Measurements from ENCODE around the gene RSAD2. TPM values are rescaled to one million over a fixed set of nuclear protein-coding genes. Genes with fewer than 3 reads are reported as not detected.

The RSAD2 gene, protein sequence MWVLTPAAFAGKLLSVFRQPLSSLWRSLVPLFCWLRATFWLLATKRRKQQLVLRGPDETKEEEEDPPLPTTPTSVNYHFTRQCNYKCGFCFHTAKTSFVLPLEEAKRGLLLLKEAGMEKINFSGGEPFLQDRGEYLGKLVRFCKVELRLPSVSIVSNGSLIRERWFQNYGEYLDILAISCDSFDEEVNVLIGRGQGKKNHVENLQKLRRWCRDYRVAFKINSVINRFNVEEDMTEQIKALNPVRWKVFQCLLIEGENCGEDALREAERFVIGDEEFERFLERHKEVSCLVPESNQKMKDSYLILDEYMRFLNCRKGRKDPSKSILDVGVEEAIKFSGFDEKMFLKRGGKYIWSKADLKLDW
- total RNA-seq: 1 to 10 TPM; 3.7 to 7.0 (median 5.8) TPM

GRCh38 chr2:6877402-6878304 is at the start of gene RSAD2:
Gene RSAD2, plus strand, starts transcription at chr2:6877777. Its CDS starts 24 bp downstream, at chr2:6877801.
- Histone ChIP-seq H3K4me3 (peak within 1 kb of the TSS; percentile 52 to 66 (median 62)), H3K4me1 (peaks cover 0 to 28% (median 20%) of the 10 kb centered on the region in 4 donors), H3K27me3 (no peaks in the 10 kb centered on the region), H3K36me3 (no peaks in the 10 kb centered on the region), H3K9me3 (no peaks in the 10 kb centered on the region), H3K27ac (replicated peaks in 1 of 4) (peak within 1 kb of the TSS; percentile 55 to 73 (median 62))
- DNase-seq (ENCODE audit: extremely low spot score): no peak
- 20% methylated on average over 10 of the region's 10 CpGs for WGBS
- TF ChIP-seq POLR2AphosphoS5 (IDR thresholded peaks at IDR 0.05): peak in 1 of 2 donors; percentile 37
- TF ChIP-seq, protein P1, sequence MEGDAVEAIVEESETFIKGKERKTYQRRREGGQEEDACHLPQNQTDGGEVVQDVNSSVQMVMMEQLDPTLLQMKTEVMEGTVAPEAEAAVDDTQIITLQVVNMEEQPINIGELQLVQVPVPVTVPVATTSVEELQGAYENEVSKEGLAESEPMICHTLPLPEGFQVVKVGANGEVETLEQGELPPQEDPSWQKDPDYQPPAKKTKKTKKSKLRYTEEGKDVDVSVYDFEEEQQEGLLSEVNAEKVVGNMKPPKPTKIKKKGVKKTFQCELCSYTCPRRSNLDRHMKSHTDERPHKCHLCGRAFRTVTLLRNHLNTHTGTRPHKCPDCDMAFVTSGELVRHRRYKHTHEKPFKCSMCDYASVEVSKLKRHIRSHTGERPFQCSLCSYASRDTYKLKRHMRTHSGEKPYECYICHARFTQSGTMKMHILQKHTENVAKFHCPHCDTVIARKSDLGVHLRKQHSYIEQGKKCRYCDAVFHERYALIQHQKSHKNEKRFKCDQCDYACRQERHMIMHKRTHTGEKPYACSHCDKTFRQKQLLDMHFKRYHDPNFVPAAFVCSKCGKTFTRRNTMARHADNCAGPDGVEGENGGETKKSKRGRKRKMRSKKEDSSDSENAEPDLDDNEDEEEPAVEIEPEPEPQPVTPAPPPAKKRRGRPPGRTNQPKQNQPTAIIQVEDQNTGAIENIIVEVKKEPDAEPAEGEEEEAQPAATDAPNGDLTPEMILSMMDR (IDR thresholded peaks at IDR 0.05): no peak
- intact Hi-C loops (cut with DNase I): no loop called here

DNA sequence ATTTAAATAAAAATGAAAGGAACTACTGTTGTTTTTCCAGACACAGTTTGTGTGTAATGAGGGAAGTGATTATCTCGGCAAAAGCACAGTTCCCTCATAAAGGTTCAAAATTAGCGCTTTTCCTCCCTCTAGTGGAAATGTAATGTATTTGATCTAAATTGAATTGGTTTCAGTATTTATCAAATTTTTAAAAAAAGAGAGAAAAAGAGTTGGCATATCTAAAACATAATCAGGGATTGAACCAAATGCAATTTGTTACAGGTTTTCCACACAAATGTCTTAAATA is 49.3 kb upstream of the RSAD2 start:
- Histone ChIP-seq H3K36me3 (no peaks in the 10 kb centered on the region), H3K4me3 (no peak overlapping the region), H3K9me3 (peaks cover 0 to 13% (median 6%) of the 10 kb centered on the region in 4 donors), H3K27ac (replicated peaks in 1 of 4) (no peak overlapping the region), H3K4me1 (peaks cover 0 to 8% (median 2%) of the 10 kb centered on the region in 4 donors), H3K27me3 (no peaks in the 10 kb centered on the region)
- intact Hi-C loops (cut with DNase I): no loop called here
- no peak for DNase-seq (ENCODE audit: extremely low spot score)
- 16% methylated on average over 2 of the region's 2 CpGs for WGBS
- no peak for TF ChIP-seq POLR2A (IDR thresholded peaks at IDR 0.05; ENCODE audit: low read depth)
- no peak for TF ChIP-seq EP300 (IDR thresholded peaks at IDR 0.05)
- TF ChIP-seq, protein P1 (IDR thresholded peaks at IDR 0.05): peak; percentile 21 to 43 (median 38)
- no peak for TF ChIP-seq POLR2AphosphoS5 (IDR thresholded peaks at IDR 0.05)

DNA sequence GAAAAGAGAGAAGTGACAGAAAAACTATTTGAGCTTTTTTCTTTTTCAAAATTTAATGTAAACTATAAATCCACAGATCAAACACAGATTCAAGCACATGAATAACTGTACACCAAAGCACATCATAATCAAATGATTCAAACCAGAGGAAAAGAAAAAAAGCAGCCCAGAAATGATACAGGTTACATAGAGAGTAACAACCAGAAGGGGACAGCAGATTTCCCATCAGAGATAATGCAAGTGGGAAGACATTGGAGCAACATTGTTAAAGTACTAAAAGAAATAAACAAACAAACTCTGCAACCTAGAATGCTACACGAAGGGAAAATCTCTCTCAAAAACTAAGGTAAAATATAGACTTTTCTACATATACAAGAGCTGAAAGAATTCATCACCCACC is 46.3 kb upstream of the RSAD2 start:
- Histone ChIP-seq H3K27ac (replicated peaks in 1 of 4) (no peak overlapping the region), H3K9me3 (peaks cover 0 to 23% (median 9%) of the 10 kb centered on the region in 4 donors), H3K36me3 (no peaks in the 10 kb centered on the region), H3K4me1 (peaks cover 0 to 6% (median 2%) of the 10 kb centered on the region in 4 donors), H3K4me3 (no peak overlapping the region), H3K27me3 (no peaks in the 10 kb centered on the region)
- whole genome bisulfite sequencing: 79% methylated on average over 1 of the region's 1 CpG
- intact Hi-C loops (cut with DNase I): no loop called here
- no peak for DNase-seq (ENCODE audit: extremely low spot score)
- TF ChIP-seq POLR2AphosphoS5 (IDR thresholded peaks at IDR 0.05) (no peak), EP300 (IDR thresholded peaks at IDR 0.05) (no peak), POLR2A (IDR thresholded peaks at IDR 0.05; ENCODE audit: low read depth) (no peak)
- TF ChIP-seq, protein P1 (IDR thresholded peaks at IDR 0.05): no peak

DNA sequence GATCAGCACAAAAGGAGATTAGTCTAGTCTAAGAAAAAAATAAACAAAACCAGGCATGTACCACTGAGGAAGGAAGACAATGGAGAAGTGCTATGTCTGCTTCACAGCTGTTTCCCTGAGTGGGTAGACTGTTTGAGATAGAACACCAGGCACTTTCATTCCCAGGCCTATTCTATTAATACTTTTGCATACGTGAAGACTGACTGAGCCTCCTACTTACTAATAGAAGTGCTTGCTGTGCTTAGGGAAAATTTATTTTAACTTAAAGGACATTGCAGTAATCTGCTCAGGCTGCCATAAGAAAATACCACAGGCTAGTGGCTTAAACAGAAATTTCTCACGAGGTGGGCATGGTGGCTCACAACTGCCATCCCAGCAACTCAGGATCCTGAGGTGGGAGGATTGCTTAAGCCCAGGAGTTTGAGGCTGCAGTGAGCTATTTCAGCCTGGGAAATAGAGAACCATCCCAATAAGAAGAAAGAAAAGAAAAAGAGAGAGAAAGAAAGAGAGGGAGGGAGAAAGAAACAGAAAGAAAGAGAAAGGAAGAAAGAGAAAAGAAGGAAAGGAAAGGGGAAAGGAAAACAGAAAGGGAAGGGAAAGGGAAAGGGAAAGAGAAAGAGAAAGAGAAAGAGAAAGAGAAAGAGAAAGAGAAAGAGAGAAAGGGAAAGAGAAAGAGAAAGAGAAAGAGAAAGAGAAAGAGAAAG is 44.8 kb upstream of the RSAD2 start:
- no peak for DNase-seq (ENCODE audit: extremely low spot score)
- Histone ChIP-seq H3K4me3 (no peak overlapping the region), H3K4me1 (peaks cover 0 to 5% (median 0%) of the 10 kb centered on the region in 4 donors), H3K36me3 (no peaks in the 10 kb centered on the region), H3K27me3 (no peaks in the 10 kb centered on the region), H3K27ac (replicated peaks in 1 of 4) (no peak overlapping the region), H3K9me3 (peaks cover 0 to 23% (median 9%) of the 10 kb centered on the region in 4 donors)
- WGBS: 50% methylated on average over 2 of the region's 2 CpGs
- TF ChIP-seq POLR2A (IDR thresholded peaks at IDR 0.05; ENCODE audit: low read depth) (no peak), EP300 (IDR thresholded peaks at IDR 0.05) (no peak), POLR2AphosphoS5 (IDR thresholded peaks at IDR 0.05) (no peak)
- TF ChIP-seq, protein P1 (IDR thresholded peaks at IDR 0.05): no peak
- intact Hi-C loops (cut with DNase I): no loop called here

Measured in esophagus muscularis mucosa (tissue), 4 donors.